Muscle layer of duodenum (tissue), 2 donors: ENCODE results near the gene RASA3.

Experiments
- H3K27ac ChIP-seq: one replicate; pipeline ENCODE4 v1.7.0; 2013; ENCODE audit warnings: mild to moderate bottlenecking, low read length
- H3K27me3 ChIP-seq: one replicate; pipeline ENCODE4 v1.7.0; 2013; ENCODE audit warnings: low read depth, mild to moderate bottlenecking, control low read depth, low read length
- H3K36me3 ChIP-seq, 2 donors: one replicate each; pipeline ENCODE4 v1.7.0; 2013; ENCODE audit warnings: low read length in 2 of 2, control low read depth in 1 of 2, mild to moderate bottlenecking in 1 of 2; ENCODE audit not compliant: insufficient read depth in 2 of 2, control insufficient read depth in 1 of 2
- H3K4me1 ChIP-seq, 2 donors: one replicate each; pipeline ENCODE4 v1.7.0; 2013; ENCODE audit warnings: low read length in 2 of 2, mild to moderate bottlenecking in 2 of 2, control low read depth in 1 of 2, moderate library complexity in 1 of 2; ENCODE audit not compliant: insufficient read depth in 2 of 2, control insufficient read depth in 1 of 2
- H3K4me3 ChIP-seq, 2 donors: one replicate each; pipeline ENCODE4 v1.7.0; 2013; ENCODE audit warnings: low read length in 2 of 2, low read depth in 1 of 2, mild to moderate bottlenecking in 1 of 2
- H3K9me3 ChIP-seq, 2 donors: one replicate each; pipeline ENCODE4 v1.7.0; 2013; ENCODE audit warnings: low read length in 2 of 2, control low read depth in 1 of 2, mild to moderate bottlenecking in 1 of 2; ENCODE audit not compliant: control insufficient read depth in 1 of 2
- donor health status: healthy.

RASA3 gene

DNA sequence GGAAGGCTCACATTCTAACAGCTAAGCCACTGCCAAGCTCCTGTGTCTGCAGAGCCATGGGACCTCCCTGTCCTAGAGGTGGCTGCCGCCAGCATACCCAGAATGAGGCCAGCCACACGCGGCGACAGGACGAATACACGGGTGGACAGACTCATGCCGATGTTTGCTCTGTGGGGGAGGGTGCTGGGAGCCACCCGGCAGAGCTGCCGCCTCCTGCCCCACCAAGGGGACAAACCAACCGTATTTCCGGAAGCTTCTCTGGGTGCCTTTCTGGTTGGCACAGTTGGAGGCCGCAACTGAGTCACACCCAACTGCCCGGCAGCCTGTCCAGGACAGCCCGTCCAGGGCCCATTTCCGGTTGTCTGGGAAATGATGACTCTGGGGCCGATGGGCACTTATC lies 178.9 kb downstream of the RASA3 start:
- H3K27me3 ChIP-seq: no peaks in the 10 kb centered on the region
- H3K4me1 ChIP-seq: peaks cover 0 to 7% of the 10 kb centered on the region in 2 donors
- peaks cover 0 to 3% of the 10 kb centered on the region in 2 donors for H3K9me3 ChIP-seq
- H3K27ac ChIP-seq: no peak overlapping the region
- no peaks in the 10 kb centered on the region for H3K36me3 ChIP-seq
- H3K4me3 ChIP-seq: no peak overlapping the region

DNA sequence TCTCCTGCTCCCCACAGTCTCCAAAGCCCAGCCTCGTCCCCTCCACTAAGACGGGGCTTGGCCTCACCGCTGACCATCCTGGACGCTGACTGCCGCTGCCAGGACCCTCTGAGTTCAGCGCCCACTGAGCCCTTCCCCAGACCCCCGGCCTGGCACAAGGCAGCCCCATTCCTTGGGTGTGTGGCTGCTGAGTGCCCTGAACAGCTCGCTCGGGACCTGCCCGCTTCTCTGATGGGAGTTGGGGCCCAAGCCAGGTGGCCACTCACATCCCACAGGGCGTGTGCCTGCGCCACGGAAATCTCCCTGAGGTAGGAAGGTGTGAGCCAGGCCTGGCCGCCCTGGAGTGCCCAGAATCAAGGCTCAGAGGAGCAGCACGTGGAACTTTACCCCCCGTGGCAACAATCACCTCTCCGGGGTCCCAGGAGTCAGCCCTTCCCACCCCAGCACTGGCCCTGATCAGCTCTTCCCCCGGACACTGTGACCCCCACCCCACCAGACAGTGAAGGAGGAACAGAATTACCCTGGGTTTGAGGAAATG lies 179.4 kb downstream of the RASA3 start:
- no peaks in the 10 kb centered on the region for H3K36me3 ChIP-seq
- H3K9me3 ChIP-seq: peaks cover 0 to 3% of the 10 kb centered on the region in 2 donors
- no peaks in the 10 kb centered on the region for H3K27me3 ChIP-seq
- H3K27ac ChIP-seq: no peak overlapping the region
- peaks cover 0 to 7% of the 10 kb centered on the region in 2 donors for H3K4me1 ChIP-seq
- no peak overlapping the region for H3K4me3 ChIP-seq

DNA sequence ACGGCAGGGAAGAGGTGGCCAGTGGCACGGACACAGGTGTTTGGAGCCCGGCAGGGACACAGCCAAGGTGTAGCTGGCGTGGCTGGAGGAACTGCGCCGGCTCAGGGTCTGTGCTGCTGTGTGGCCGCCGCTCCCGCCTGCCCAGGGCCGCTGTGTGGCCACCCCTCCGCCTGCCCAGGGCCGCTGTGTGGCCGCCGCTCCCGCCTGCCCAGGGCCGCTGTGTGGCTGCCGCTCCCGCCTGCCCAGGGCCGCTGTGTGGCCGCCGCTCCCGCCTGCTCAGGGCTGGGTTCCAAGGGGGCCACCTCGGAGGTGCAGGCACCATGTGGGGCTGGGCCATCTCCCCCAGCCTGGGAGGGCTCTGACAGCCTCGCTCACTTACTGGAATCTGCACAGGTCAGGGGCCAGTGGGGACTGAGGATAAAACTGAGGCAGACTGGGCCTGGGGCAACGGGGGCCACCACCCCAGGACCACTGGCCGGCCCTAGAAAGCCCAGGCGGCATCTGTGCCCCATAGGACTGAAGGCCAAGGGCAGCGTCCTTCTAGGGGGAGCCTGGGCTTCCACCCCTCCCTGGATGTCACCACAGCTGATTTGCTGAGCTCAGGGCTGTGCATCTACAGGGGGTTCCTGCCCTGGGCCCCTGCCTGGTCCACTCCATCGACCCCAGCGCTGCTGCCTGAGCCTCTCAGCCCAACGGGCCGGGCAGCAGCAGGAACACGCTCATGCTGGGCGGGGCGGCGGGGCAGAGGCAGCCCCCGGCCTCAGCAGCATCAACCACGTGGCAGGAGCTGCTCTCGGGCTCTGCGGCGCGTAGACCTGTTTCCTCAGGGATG lies 180.1 kb downstream of the RASA3 start:
- Histone ChIP-seq H3K9me3 (peaks cover 0 to 3% of the 10 kb centered on the region in 2 donors), H3K27ac (no peak overlapping the region), H3K4me1 (peaks cover 0 to 7% of the 10 kb centered on the region in 2 donors), H3K27me3 (no peaks in the 10 kb centered on the region), H3K36me3 (no peaks in the 10 kb centered on the region), H3K4me3 (no peak overlapping the region)

DNA sequence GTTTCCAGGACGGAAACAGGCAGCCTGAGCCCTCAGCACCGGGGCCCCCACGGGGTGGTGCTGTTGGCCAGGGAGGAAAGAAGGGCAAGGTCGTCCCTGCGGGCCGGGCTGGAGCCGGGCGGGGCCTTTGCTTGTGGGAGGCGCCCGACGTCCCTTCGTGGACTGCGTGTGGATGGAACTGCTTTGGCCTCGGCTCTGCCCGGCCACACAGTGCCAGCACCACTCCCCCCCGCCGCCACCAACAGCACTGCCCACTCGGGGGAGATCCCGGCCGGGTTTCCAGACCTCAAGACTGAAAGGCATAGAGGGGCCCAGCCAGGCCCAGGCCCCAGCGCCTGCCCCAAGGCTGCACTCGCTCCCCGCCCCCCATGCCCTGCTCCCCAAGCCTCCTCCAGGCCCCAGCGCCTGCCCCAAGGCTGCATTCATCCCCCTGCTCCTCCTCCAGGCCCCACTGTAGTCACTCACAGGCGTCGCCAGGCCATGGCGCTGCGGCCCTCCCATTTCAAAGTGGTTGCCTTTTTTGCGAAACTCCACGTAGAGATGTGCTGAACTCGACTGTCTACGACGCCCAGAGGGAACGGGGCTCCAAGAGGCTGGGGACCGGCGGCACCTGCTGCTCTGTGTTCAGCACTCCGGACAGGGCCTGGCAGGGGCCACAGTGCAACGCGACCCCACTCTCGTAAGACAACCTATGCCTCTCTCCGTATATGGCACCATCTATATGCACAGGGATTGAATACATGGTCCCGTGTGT lies 181.0 kb downstream of the RASA3 start:
- Histone ChIP-seq H3K27ac (no peak overlapping the region), H3K4me1 (peaks cover 0 to 7% of the 10 kb centered on the region in 2 donors), H3K9me3 (peaks cover 0 to 3% of the 10 kb centered on the region in 2 donors), H3K4me3 (no peak overlapping the region), H3K36me3 (no peaks in the 10 kb centered on the region), H3K27me3 (no peaks in the 10 kb centered on the region)

DNA sequence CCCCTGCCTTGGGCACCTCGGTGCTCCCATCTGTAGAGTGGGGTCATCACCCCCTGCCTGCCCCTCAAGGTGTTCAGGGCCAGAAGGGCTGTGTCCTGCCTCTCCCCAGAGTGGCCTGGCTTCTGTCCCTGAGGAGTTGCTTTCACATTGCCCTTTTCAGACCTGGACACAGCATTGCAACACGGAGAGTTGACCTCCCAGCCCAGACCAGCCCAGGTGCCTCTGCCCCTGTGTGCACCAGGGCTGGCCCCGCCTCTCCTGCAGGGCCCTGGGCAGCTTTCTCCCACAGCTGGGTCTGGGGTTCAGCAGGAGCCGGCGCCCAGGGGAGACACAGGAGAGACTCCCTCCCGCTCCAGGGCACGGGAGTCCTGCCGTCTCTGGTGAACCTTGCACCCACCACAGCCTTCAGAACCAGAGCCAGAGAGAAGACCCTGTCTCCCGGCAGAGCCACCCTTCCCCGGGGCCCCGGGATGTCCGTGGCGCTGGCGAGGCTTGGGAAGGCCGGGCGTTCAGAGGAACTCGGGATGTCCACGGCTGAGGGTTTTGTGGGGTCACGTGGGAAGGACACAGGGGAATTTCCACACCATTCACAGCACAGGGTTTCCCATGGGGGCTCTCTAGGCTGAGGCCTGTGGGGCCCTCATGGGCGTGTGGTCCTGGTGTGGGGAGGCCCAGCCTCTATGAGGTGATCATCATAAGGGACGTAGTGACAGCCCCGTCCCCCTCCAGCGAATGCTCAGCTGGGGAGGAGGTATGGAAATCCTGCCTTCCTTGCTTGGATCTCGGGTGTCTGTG lies 181.8 kb downstream of the RASA3 start:
- no peak overlapping the region for H3K27ac ChIP-seq
- H3K4me3 ChIP-seq: no peak overlapping the region
- H3K36me3 ChIP-seq: no peaks in the 10 kb centered on the region
- H3K9me3 ChIP-seq: peaks cover 0 to under 1% of the 10 kb centered on the region in 2 donors
- no peaks in the 10 kb centered on the region for H3K27me3 ChIP-seq
- peaks cover 0 to 7% of the 10 kb centered on the region in 2 donors for H3K4me1 ChIP-seq

DNA sequence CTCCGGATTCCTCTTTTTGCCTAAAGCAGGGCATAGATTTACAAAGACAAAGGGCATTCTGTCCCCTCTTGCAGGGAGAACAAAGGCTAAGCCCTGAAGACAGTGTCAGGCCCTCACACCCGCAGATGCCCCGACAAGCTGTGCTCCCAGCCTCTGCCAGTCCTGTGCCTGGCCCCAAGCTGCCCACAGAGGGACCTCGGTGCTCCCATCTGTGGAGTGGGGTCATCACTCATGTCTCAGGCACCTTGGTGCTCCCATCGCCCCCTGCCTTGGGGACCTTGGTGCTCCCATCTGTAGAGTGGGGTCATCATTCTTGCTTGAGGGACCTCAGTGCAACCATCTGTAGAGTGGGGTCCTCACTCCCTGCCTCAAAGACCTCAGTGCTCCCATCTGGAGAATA lies 182.9 kb downstream of the RASA3 start:
- Histone ChIP-seq H3K9me3 (no peaks in the 10 kb centered on the region), H3K27ac (no peak overlapping the region), H3K36me3 (no peaks in the 10 kb centered on the region), H3K27me3 (no peaks in the 10 kb centered on the region), H3K4me3 (no peak overlapping the region), H3K4me1 (peaks cover 0 to 7% of the 10 kb centered on the region in 2 donors)

DNA sequence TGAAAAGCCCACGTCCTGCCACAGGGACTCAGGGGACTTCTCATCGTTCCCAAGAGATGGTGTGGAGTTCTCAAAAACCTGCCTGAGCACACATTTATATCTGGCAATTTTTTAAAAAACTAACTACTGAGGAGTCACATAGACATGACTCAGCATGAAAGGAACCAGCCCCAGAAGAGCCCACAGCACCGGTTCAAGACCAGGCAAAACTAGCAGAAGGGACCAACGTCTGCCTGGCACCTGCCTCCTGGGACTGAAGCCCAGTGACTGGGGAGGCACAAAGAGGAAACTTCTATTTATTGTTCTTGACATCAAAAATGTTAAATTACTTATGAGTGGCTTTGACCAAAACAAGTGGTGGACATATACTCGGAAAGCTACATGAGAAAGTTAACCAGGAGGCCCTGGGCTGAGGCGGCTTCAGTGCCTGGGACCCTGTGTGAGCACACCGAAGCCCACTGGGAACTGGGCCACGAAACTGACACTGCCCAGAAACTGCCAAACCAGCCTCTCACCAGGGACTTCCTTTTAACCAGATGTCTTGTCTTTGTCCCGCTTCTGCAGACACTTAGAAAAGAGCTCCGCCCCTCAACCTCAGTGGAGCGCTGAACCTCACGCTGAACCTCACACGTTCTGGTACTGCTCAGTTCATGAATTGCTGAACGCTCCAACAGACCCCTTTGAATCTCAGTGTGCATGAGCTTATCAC lies 184.2 kb downstream of the RASA3 start:
- H3K27ac ChIP-seq: no peak overlapping the region

DNA sequence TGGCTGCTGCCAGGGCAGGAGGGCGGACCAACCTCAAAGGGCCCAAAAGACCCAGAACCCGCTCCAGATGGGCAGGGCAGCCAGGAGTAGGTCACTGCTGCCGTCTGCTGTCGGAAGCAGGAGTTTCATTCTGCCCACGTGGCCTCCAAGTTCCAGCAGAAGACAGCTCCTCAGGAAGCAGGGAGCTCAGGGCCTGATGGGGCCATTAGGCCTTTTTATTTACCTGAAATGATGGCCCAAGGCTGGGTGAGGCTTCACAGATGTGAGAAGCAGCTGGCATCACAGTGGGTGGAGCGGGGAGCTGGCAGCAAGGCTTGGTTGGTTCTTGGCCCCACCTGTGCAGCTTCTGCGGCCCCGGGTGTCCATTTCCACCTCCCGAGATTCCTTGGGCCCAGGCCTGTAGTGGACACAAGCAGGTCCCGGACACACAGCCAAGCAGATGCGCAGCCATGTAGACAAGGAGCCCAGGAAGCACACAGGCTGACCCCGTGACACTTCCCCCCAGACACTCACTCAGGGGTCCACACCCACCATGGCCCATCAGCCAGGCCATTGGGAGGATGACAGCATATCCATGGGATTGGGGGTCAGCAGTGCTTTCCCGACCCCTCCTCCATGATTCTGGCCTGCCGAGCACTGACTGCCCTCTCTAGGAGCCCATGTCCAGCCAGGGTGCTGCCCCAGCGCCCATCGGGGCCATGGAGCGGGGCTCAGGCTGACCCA lies 185.0 kb downstream of the RASA3 start:
- Histone ChIP-seq H3K36me3 (no peaks in the 10 kb centered on the region), H3K27me3 (no peaks in the 10 kb centered on the region), H3K27ac (no peak overlapping the region), H3K9me3 (no peaks in the 10 kb centered on the region), H3K4me3 (no peak overlapping the region), H3K4me1 (peaks cover 0 to 7% of the 10 kb centered on the region in 2 donors)

More for the DNA sequence above, 184.2 kb downstream of the RASA3 start:
- peaks cover 0 to 7% of the 10 kb centered on the region in 2 donors for H3K4me1 ChIP-seq
- no peaks in the 10 kb centered on the region for H3K9me3 ChIP-seq
- H3K4me3 ChIP-seq: no peak overlapping the region
- H3K27me3 ChIP-seq: no peaks in the 10 kb centered on the region
- no peaks in the 10 kb centered on the region for H3K36me3 ChIP-seq

DNA sequence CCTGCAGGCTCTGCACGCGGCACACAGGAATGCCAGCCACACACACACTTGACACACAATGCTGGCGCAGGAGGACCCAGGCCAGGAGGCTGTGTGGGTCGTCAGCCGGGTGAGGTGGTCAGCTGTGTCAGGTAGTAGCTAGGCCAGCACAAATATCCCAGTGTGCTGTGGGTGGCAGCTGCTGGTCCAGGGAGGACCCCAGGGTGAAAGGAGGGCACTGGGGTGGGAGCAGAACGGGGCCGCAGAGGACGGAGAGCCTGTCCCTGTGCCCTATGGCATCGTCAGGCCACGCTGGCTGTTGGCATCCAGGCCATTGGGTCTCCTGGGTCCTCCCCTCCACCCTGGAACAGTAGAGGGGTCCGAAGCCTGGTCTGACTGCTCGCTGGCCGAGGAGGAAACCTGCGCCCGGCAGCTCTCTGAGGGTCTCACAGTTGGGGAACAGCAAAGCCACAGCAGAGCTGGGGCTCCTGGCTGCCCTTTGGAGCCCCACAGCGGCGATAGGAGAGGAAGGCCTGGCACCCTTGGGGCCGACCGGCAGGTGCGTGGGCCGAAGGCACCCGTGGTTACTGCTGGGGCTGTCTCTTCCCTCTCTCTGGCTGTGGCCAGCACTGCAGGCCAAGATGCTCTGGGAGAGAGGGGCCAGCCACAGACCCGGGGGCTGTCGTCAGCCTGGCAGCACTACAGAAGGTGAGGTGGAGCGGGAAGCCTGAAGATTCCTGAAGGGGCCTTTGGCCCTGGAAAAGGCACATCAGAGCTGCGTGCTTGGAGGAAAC lies 185.8 kb downstream of the RASA3 start:
- Histone ChIP-seq H3K4me1 (peaks cover 0 to 5% of the 10 kb centered on the region in 2 donors), H3K36me3 (no peaks in the 10 kb centered on the region), H3K27me3 (no peaks in the 10 kb centered on the region), H3K9me3 (no peaks in the 10 kb centered on the region), H3K4me3 (no peak overlapping the region), H3K27ac (no peak overlapping the region)
